HepG2 (cell line): ENCODE measurements around the gene ARHGEF12. TPM values are rescaled to one million over a fixed set of nuclear protein-coding genes. Genes with fewer than 3 reads are reported as not detected.

Experiments used
- ARNTL ChIP-seq: sonication (generic); formaldehyde crosslinking; IDR thresholded peaks from 2 replicates; pipeline ENCODE4 v1.4.0; 2020; ENCODE audit warnings: mild to moderate bottlenecking, missing genetic modification reagents
- BRD4 ChIP-seq: sonication (generic); formaldehyde crosslinking; IDR thresholded peaks from 2 replicates; pipeline ENCODE4 v1.4.0; 2020; ENCODE audit warnings: missing genetic modification reagents
- CREBL2 ChIP-seq: sonication (generic); formaldehyde crosslinking; IDR thresholded peaks from 2 replicates; pipeline ENCODE4 v1.8.1; 2023; ENCODE audit warnings: missing genetic modification reagents, mild to moderate bottlenecking, borderline replicate concordance
- EHMT2 ChIP-seq: fragments of 200-600 bp; sonication (generic); IDR thresholded peaks from 2 replicates; pipeline ENCODE4 v1.7.0; 2017; ENCODE audit warnings: antibody characterized with exemption, low read depth, low read length, borderline replicate concordance
- FOSL2 ChIP-seq: sonication (generic); formaldehyde crosslinking; IDR thresholded peaks from 2 replicates; pipeline ENCODE4 v1.4.0; 2020; ENCODE audit warnings: missing genetic modification reagents
- HDAC2 ChIP-seq: sonication (generic); formaldehyde crosslinking; IDR thresholded peaks from 2 replicates; pipeline ENCODE4 v1.4.0; 2020; ENCODE audit warnings: missing genetic modification reagents
- IKZF4 ChIP-seq: sonication (generic); formaldehyde crosslinking; IDR thresholded peaks from 2 replicates; pipeline ENCODE4 v1.5.1; 2020; ENCODE audit warnings: borderline replicate concordance, mild to moderate bottlenecking, low read depth, missing genetic modification reagents; ENCODE audit errors: not compliant biosample characterization
- KDM3A ChIP-seq: IDR thresholded peaks from 2 replicates; pipeline ENCODE4 v1.6.1; 2018; ENCODE audit warnings: low read depth, missing compliant biosample characterization
- KLF15 ChIP-seq: sonication (generic); formaldehyde crosslinking; IDR thresholded peaks from 2 replicates; pipeline ENCODE4 v1.8.1; 2023; ENCODE audit warnings: borderline replicate concordance, mild to moderate bottlenecking, inconsistent platforms, missing genetic modification reagents, mixed read lengths
- RXRB ChIP-seq: IDR thresholded peaks from 2 replicates; pipeline ENCODE4 v1.6.1; 2016; ENCODE audit warnings: borderline replicate concordance, missing genetic modification reagents, missing compliant biosample characterization
- SALL1 ChIP-seq: sonication (generic); formaldehyde crosslinking; IDR thresholded peaks from 2 replicates; pipeline ENCODE4 v1.8.0; 2022; ENCODE audit warnings: mild to moderate bottlenecking, missing genetic modification reagents
- SOX13 ChIP-seq, 3 experiments: fragments of 450-650 bp in 1 of 3; sonication (generic) in 1 of 3; formaldehyde crosslinking in 1 of 3; IDR thresholded peaks in 2 of 3; conservative IDR thresholded peaks in 1 of 3; 2 replicates each; pipeline versions ENCODE4 v1.5.0 to v1.6.1; 2016 to 2020; ENCODE audit warnings: antibody characterized with exemption in 1 of 3, mild to moderate bottlenecking in 1 of 3, missing compliant biosample characterization in 1 of 3, missing genetic modification reagents in 1 of 3, moderate library complexity in 1 of 3
- SOX6 ChIP-seq, 2 experiments: fragments of 450-650 bp in 1 of 2; sonication (generic) in 1 of 2; formaldehyde crosslinking in 1 of 2; IDR thresholded peaks; 2 replicates each; pipeline versions ENCODE4 v1.4.0 to v1.6.1; 2017 to 2020; ENCODE audit warnings: antibody characterized with exemption in 1 of 2, mild to moderate bottlenecking in 1 of 2, missing genetic modification reagents in 1 of 2
- SRSF1 ChIP-seq: fragments of 200-400 bp; formaldehyde crosslinking; optimal IDR thresholded peaks from 2 replicates; pipeline ENCODE3; 2017; ENCODE audit warnings: mild to moderate bottlenecking, low read depth, low read length, moderate library complexity
- ZNF143 ChIP-seq: sonication (generic); formaldehyde crosslinking; IDR thresholded peaks from 2 replicates; pipeline ENCODE4 v1.4.0; 2020; ENCODE audit warnings: missing genetic modification reagents
- ZNF180 ChIP-seq: sonication (generic); formaldehyde crosslinking; IDR thresholded peaks from 2 replicates; pipeline ENCODE4 v1.4.0; 2020; ENCODE audit warnings: low read depth, missing genetic modification reagents, borderline replicate concordance
- ZNF501 ChIP-seq: sonication (generic); formaldehyde crosslinking; IDR thresholded peaks from 2 replicates; pipeline ENCODE4 v1.5.1; 2020; ENCODE audit warnings: mild to moderate bottlenecking, moderate library complexity, missing genetic modification reagents
- ZNF619 ChIP-seq: sonication (generic); formaldehyde crosslinking; IDR thresholded peaks from 2 replicates; pipeline ENCODE4 v1.4.0; 2020; ENCODE audit warnings: mild to moderate bottlenecking, missing genetic modification reagents
- ZNF644 ChIP-seq: IDR thresholded peaks from 2 replicates; pipeline ENCODE4 v1.6.1; 2016; ENCODE audit warnings: low read depth
- ZSCAN21 ChIP-seq: sonication (generic); formaldehyde crosslinking; IDR thresholded peaks from 2 replicates; pipeline ENCODE4 v1.8.0; 2022; ENCODE audit warnings: mild to moderate bottlenecking, missing genetic modification reagents, moderate library complexity, borderline replicate concordance
- ZSCAN30 ChIP-seq: sonication (generic); formaldehyde crosslinking; IDR thresholded peaks from 2 replicates; pipeline ENCODE4 v1.5.0; 2020; ENCODE audit warnings: mild to moderate bottlenecking, missing genetic modification reagents
- polyA plus RNA-seq, 8 experiments: library from polyadenylated mRNA; depleted of rRNA in 3 of 8; stranded (reverse) in 7 of 8; unstranded in 1 of 8; fragments of >200 nt; fragmentation: Illumina TruSeq in 4 of 8; extraction: Trizol in 4 of 8; gene quantifications; 2 replicates each; pipeline versions ENCODE4 v1.2.1 to v1.2.3, GENCODE V29; 2011 to 2016; ENCODE audit warnings: low read depth in 4 of 8, missing spikeins in 1 of 8, mixed read lengths in 1 of 8; ENCODE audit not compliant: insufficient read depth in 1 of 8
- total RNA-seq, 5 experiments: library from RNA; depleted of rRNA; stranded (reverse); fragments of >200 nt; fragmentation: Illumina TruSeq; extraction: Trizol; gene quantifications; 2 replicates each; pipeline ENCODE4 v1.2.3, GENCODE V29; 2016; ENCODE audit warnings: low read depth in 1 of 5
- TF ChIP-seq, protein P1 (sequence below): IDR thresholded peaks from 2 replicates; pipeline ENCODE4 v1.4.0; 2020; ENCODE audit warnings: mild to moderate bottlenecking, missing genetic modification reagents
- TF ChIP-seq, protein P2 (sequence below): sonication (generic); formaldehyde crosslinking; IDR thresholded peaks from 2 replicates; pipeline ENCODE4 v1.4.0; 2020; ENCODE audit warnings: mild to moderate bottlenecking, missing genetic modification reagents
- TF ChIP-seq, protein P3 (sequence below): fragments of 450-650 bp; IDR thresholded peaks from 2 replicates; pipeline ENCODE4 v1.6.1; 2017

ARHGEF12 gene
- total and polyA plus RNA-seq, 2 of the 13 experiments (the other 11 are each of a cell fraction or from before 2014, with no cell fraction given): 17.9 to 54.4 TPM

GRCh38 chr11:120532832-120533196, 196.6 kb downstream of the ARHGEF12 start (continued):
- TF ChIP-seq, protein P1, sequence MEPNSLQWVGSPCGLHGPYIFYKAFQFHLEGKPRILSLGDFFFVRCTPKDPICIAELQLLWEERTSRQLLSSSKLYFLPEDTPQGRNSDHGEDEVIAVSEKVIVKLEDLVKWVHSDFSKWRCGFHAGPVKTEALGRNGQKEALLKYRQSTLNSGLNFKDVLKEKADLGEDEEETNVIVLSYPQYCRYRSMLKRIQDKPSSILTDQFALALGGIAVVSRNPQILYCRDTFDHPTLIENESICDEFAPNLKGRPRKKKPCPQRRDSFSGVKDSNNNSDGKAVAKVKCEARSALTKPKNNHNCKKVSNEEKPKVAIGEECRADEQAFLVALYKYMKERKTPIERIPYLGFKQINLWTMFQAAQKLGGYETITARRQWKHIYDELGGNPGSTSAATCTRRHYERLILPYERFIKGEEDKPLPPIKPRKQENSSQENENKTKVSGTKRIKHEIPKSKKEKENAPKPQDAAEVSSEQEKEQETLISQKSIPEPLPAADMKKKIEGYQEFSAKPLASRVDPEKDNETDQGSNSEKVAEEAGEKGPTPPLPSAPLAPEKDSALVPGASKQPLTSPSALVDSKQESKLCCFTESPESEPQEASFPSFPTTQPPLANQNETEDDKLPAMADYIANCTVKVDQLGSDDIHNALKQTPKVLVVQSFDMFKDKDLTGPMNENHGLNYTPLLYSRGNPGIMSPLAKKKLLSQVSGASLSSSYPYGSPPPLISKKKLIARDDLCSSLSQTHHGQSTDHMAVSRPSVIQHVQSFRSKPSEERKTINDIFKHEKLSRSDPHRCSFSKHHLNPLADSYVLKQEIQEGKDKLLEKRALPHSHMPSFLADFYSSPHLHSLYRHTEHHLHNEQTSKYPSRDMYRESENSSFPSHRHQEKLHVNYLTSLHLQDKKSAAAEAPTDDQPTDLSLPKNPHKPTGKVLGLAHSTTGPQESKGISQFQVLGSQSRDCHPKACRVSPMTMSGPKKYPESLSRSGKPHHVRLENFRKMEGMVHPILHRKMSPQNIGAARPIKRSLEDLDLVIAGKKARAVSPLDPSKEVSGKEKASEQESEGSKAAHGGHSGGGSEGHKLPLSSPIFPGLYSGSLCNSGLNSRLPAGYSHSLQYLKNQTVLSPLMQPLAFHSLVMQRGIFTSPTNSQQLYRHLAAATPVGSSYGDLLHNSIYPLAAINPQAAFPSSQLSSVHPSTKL (CRISPR knock-in tag): peak; percentile 27; the same call in 1 of the 2 replicates
- TF ChIP-seq, protein P2, sequence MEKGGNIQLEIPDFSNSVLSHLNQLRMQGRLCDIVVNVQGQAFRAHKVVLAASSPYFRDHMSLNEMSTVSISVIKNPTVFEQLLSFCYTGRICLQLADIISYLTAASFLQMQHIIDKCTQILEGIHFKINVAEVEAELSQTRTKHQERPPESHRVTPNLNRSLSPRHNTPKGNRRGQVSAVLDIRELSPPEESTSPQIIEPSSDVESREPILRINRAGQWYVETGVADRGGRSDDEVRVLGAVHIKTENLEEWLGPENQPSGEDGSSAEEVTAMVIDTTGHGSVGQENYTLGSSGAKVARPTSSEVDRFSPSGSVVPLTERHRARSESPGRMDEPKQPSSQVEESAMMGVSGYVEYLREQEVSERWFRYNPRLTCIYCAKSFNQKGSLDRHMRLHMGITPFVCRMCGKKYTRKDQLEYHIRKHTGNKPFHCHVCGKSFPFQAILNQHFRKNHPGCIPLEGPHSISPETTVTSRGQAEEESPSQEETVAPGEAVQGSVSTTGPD (CRISPR knock-in tag): no peak
- TF ChIP-seq ZSCAN30 (CRISPR knock-in tag) (no peak), HDAC2 (CRISPR knock-in tag) (peak; percentile 45; the same call in 1 of the 2 replicates), SALL1 (peak; percentile 29; the same call in 1 of the 2 replicates), SOX6 (IDR thresholded peaks at IDR 0.05) (no peak), SOX6 (CRISPR knock-in tag; IDR thresholded peaks at IDR 0.05) (peak; percentile 37; the same call in 1 of the 2 replicates), SRSF1 (no peak), ARNTL (CRISPR knock-in tag) (no peak), RXRB (CRISPR knock-in tag) (0 out of 2 replicates have a peak, but pooled peaks have one; percentile 22), ZNF180 (CRISPR knock-in tag) (no peak), ZSCAN21 (CRISPR knock-in tag) (peak; percentile 46; the same call in 1 of the 2 replicates), SOX13 (IDR thresholded peaks at IDR 0.05) (no peak), SOX13 (CRISPR knock-in tag; conservative IDR thresholded peaks at IDR 0.05 in 1 of 2, IDR thresholded peaks at IDR 0.05 in 1 of 2) (0 out of 4 replicates have a peak, but pooled peaks of 1 of the 2 experiments have one; percentile 26), ZNF501 (CRISPR knock-in tag) (no peak), IKZF4 (no peak), FOSL2 (CRISPR knock-in tag) (peak; percentile 57), KLF15 (CRISPR knock-in tag) (no peak), KDM3A (CRISPR knock-in tag) (no peak), CREBL2 (no peak), ZNF619 (no peak), ZNF644 (CRISPR knock-in tag) (0 out of 2 replicates have a peak, but pooled peaks have one; percentile 38), BRD4 (no peak), ZNF143 (CRISPR knock-in tag) (no peak), EHMT2 (no peak)
- TF ChIP-seq, protein P3, sequence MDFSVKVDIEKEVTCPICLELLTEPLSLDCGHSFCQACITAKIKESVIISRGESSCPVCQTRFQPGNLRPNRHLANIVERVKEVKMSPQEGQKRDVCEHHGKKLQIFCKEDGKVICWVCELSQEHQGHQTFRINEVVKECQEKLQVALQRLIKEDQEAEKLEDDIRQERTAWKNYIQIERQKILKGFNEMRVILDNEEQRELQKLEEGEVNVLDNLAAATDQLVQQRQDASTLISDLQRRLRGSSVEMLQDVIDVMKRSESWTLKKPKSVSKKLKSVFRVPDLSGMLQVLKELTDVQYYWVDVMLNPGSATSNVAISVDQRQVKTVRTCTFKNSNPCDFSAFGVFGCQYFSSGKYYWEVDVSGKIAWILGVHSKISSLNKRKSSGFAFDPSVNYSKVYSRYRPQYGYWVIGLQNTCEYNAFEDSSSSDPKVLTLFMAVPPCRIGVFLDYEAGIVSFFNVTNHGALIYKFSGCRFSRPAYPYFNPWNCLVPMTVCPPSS: no peak
